NCI-H524 (cell line): Measurements from ENCODE around the gene WDFY4.

Source experiments
- DNase-seq, 2 experiments: peaks; one replicate each; lab custom pipeline; 2025; lab: John Stamatoyannopoulos, UW

Gene WDFY4

DNA sequence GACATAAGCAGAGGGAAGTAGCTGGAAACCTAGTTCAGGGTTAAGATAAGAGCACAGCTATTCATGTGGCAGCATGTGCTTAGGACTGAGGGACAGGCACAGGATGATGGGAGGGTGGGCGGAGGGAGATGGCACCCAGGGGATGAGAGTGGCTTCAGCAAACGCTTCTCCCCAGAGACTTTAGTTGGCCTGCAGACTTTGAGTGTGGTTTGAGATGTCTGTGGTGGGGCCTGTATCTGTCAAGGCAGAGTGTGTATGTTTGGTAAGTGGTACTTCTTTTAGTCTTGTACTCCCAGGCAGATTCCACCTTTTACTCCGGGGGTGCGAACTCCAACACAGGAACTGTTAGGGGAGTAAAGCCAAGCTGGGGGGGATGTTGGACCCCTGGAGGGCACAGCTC, 88.9 kb downstream of the WDFY4 start:
- no peak for DNase-seq

DNA sequence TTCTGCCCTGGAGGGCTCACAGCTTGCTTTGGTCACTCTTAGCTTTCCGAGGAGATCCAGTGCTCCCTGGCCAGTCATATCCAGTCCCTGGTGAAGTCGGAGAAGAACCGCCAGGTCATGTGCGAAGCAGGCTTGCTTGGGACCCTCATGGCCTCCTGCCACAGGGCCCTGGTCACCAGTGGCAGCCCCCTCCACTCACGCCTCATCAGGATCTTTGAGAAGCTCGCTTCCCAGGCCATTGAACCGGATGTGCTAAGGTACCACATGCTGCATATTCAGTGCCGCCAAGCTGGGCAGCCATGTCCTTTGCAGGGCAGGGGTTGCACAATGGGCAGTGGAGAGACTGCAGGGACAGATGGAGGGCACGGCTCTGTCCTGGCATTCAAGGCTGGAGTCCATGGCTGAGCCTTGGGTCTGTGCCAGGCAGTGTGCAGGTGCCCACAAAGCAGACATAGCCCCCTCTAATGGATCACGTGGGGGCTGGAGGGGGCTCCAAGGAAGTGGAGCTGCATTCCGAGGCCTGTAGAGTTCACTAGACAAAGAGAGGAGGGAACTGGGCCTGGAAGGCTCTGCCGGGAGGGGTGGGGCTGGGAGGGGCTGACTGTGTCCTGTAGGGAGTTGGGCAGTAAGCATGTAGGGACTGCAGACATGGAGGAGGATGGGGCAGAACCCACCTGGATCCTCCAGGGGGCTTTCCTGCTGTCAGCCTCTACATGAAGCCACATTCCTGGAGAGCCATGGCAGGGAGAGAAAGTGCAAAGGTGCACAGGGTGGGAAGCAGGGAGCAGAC, 89.9 kb downstream of the WDFY4 start:
- DNase-seq: no peak

DNA sequence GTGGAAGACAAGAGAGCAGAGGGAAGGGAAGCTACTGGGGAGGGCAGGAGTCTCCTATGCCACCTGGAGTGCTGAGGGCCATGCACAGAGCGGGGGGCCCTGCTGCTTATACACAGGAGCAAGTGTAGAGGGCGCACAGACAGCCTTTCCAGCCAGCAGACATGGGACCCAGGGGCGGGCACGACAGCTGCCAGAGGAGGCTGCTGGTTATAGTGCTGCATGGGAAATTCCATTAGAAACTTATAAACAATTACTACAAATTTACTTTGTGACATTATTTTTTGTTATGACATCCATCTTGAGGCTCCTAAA, 90.5 kb downstream of the WDFY4 start:
- no peak for DNase-seq

DNA sequence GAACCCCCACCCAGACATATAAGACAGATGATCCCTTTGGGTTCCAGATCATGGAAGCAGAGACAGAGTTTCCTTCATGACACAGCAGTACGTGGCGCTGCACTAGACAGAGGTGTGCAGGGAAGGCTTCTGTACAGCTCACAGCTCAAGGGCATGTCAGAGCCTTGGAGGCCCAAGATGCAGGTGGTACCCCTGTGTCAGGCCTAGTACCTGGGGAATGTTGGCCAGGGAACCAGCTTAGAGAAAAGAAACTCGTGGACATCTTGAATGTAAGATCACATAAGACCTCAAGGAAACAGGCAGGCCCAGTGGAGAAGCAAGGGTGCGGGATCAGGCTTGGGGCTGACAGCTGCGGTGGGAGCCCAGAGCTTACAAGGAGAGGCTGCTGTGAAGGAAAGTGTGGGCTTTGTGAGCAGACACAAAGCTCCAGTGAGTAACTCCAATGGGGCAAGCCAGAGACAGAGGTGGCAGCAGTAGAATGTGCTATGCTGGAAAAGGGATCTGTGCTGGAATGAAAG, 91.4 kb downstream of the WDFY4 start:
- DNase-seq: no peak

DNA sequence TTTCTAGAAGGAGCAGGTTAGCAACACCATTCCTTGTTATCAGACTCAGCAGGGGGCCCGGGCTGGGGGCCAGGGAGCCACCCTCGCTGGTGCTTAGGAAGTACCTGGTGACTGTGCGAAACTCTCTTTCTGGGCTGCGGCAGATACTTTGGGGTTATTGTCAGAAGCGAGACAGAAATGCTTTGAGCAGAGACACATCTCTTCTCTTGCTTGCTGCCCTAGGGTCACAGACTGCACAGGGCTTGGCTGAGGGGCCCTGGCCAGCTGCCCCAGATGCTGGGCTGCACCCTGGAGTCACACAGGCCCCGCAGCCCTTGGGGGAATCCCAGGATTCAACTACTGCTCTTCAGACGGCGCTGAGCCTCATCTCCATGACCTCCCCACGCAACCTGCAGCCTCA, 91.9 kb downstream of the WDFY4 start:
- DNase-seq: no peak

- no peak for DNase-seq
These were observed 92.4 kb downstream of the WDFY4 start for GRCh38 chr10:48777110-48777509.

DNA sequence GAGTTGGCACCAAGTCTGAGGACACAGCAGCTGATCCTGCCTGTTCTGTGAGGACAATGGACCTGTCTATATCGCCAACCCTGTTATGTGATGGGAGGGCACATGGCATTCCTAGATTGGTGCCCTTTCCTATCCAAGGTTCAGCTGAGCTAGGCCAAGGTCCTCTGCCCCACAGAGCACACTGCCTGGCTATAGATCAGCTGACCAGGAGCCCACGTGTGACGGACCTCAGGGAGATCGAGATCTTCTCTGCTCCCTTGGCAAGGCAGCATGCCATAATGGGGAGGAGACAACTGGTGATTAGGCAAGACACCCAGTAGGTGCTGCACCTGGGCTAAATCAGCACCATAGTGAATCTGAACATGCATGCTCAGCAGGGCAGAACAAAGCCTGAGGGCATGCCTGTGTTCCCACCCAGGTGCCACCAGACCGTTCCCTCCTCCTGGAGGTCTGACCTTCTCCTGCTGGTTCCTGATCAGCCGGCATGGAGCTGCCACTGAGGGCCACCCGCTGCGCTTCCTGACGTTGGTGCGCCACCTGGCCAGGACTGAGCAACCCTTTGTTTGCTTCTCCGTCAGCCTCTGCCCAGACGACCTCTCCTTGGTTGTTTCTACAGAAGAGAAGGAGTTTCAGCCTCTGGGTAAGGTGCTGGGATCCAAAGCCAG, 93.7 kb downstream of the WDFY4 start:
- no peak for DNase-seq

GRCh38 chr10:48779077-48779476, 94.4 kb downstream of the WDFY4 start:
- no peak for DNase-seq

GRCh38 chr10:48779546-48780152, 95.0 kb downstream of the WDFY4 start:
- no peak for DNase-seq

DNA sequence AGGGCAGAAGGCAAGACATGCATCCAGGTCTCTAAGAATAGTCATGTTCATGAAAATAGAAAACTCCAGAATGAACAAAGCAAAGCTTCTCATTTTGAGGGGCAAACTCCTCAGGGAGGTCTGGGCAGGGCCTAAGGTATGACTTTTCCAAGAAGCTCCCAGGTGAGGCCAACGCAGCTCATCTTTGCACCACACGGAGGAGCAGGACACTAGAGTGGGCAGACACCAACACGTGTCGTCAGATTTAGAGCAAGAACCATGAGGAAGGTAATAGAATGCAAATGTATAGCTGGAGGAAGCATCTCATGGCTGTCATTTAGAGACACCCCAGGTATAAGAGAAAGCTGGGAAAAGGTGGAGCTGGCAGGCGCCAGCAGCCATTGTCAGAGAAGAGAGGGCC, 95.7 kb downstream of the WDFY4 start:
- DNase-seq: no peak

GRCh38 chr10:48782386-48782785, 97.7 kb downstream of the WDFY4 start:
- no peak for DNase-seq

- no peak for DNase-seq
These were observed 99.4 kb downstream of the WDFY4 start for GRCh38 chr10:48784031-48784430.

DNA sequence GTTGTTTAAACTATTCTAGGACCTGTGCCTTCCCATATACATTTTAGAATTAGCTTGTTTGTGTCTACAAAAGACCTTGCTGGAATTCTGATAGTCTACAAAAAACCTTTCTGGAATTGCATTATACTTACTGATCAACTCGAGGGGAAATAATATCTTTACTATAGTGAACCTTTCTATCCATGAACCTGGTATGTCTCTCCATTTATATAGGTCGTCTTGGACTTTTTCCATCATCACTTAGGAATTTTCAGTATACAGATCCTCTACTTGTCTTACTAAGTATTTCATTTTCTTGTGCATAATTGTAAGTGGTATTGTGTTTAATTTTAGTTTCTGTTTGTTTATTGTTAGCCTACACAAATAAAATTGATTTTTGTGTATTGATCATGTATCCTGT, 101.1 kb downstream of the WDFY4 start:
- DNase-seq: no peak

DNA sequence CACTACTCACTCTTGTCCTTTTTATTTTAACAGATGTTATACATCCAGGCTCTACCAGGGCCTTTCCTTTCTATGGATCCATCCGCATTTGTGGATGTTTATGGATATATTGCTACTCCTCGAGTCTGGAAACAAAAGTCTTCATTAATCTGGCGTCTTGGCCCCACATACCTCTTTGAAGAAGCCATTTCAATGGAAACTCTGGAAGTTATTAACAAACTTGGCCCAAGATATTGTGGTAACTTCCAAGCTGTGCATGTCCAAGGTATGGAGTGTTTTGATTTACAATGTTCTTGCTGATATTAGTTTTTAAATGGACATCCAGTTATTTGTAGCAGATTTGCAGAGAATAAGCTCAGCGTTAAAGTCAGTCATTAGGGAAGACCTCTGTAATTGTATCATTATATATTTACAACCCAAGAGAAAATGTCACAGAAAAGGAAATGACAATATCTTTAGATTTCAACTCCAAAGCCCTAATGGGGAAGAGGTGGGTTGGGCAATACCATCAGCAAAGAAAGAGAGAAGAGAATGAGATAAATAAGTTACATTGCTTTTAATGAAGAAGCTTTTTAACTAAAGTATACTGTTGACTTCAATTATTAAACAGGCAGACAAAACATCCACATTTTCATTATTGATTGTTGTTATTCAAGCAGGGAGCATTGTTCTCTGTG, 102.1 kb downstream of the WDFY4 start:
- no peak for DNase-seq

- no peak for DNase-seq
These were observed 103.9 kb downstream of the WDFY4 start for GRCh38 chr10:48788554-48788953.

DNA sequence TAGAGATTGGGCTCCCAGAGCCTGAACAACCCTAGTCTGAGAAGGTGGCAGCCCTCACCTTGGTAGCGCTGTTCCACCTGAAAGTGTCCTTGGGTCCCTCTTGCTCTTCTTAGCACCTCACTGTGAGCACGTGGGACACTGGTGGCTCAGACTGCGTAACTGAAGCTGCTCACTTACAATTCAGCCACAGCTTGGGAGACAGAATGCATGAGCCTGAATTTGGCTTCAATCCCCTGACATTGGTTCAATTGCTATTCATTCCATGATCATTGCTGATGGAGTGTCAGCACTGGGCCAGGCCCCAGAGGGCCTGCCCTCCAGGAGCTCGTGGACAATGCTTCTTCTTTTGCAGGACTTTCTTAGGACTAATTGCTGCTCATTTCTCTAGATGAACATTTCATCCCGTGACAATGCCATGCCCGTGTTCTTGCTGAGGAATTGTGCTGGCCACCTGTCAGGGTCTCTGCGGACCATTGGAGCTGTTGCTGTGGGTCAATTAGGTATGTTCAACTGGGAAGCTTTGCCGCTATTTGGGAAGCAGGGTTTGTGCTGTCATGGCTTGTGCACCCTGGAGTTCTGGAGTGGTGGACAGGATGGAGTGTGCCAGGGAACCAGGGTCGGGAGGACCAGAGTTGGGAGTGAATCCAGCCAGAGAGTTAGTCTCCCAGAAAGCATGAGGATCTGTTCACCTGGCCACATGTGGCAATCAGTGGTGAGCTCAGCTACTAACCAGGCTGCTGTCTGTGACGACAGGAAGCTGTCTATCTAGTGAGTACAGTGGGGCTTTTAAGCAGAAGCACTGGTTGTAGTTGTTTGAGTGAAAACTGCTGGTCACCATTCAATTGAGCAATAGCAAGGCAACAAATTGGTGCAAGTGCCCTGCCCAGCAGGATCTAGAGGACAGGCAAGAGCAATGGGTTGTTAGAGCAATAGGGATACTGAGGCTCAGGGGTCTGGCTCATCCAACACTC, 105.1 kb downstream of the WDFY4 start:
- no peak for DNase-seq

GRCh38 chr10:48790457-48791044, 105.9 kb downstream of the WDFY4 start:
- no peak for DNase-seq

GRCh38 chr10:48791267-48791928, 106.7 kb downstream of the WDFY4 start:
- DNase-seq: no peak

DNA sequence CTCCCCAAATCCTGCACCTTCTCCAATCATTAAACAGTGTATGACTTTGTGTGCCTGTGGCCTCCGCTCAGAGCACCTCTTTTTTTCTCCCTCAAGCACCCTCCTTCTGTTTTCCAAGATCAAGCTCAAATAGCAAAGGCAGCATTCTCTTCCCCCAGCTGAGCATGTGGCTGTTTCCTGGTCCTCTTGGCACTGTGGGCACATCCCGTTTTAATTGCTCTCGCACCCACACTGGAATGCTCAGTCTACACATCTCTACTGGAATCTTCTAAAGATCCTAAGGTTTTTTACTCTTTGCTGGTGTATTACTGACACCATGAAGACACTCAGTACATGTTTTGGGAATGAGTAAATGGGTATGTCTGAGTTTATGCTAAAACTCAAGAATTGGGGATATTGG, 107.4 kb downstream of the WDFY4 start:
- no peak for DNase-seq

DNA sequence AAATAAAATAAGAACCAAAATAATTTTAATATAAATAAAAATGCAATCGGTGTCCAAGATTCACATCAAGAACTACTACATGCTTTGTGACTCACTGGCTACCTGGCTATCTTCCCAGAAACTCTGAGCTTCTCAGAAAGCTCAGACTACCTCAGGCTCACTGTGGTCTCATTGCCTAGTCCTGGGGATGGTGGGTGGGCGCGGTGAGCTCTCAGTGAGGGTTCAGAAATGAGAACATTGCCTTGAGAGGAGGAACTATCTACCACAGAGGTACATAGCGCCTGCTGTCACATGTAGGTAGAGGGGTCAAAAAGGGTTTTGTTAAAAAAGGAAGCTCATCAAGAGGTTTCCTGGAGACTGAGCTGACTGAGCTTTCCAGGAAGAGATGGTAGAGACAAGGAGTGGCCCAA, 108.0 kb downstream of the WDFY4 start:
- DNase-seq: no peak

GRCh38 chr10:48794074-48794473, 109.4 kb downstream of the WDFY4 start:
- no peak for DNase-seq
